ENCODE measurements around the gene ADAMTS13.

ADAMTS13 gene

GRCh38 chr9:133505901-133506652 lies 83.9 kb downstream of the ADAMTS13 start:
- Histone ChIP-seq H3K4me3 (IDR thresholded peaks at IDR 0.05; ENCODE audit: insufficient read depth, low read depth, low read length) (no peak overlapping the region), H3K79me2 (ENCODE audit: insufficient read depth, low read depth) (no peaks in the 10 kb centered on the region), H3K4me2 (no peak overlapping the region), H2AFZ (ENCODE audit: low read depth) (no peak overlapping the region), H3K36me3 (ENCODE audit: insufficient read depth) (no peaks in the 10 kb centered on the region), H4K20me1 (ENCODE audit: insufficient read depth) (no peaks in the 10 kb centered on the region), H3K27ac (no peak overlapping the region), H3K4me1 (ENCODE audit: low read depth, poor library complexity, severe bottlenecking) (no peaks in the 10 kb centered on the region), H3K27me3 (ENCODE audit: insufficient read depth, low read depth) (peaks cover 84% of the 10 kb centered on the region), H3K9ac (no peak overlapping the region)
- TF ChIP-seq CTCF (conservative IDR thresholded peaks at IDR 0.05; ENCODE audit: low read depth, low read length): no peak

GRCh38 chr9:133506653-133507038 lies 84.5 kb downstream of the ADAMTS13 start:
- H3K27me3 ChIP-seq (ENCODE audit: insufficient read depth, low read depth): peaks cover 78% of the 10 kb centered on the region
- no peaks in the 10 kb centered on the region for H4K20me1 ChIP-seq (ENCODE audit: insufficient read depth)
- no peaks in the 10 kb centered on the region for H3K36me3 ChIP-seq (ENCODE audit: insufficient read depth)
- no peak overlapping the region for H2AFZ ChIP-seq (ENCODE audit: low read depth)
- no peak overlapping the region for H3K9ac ChIP-seq
- H3K4me1 ChIP-seq (ENCODE audit: low read depth, poor library complexity, severe bottlenecking): no peaks in the 10 kb centered on the region
- no peaks in the 10 kb centered on the region for H3K79me2 ChIP-seq (ENCODE audit: insufficient read depth, low read depth)
- TF ChIP-seq CTCF (conservative IDR thresholded peaks at IDR 0.05; ENCODE audit: low read depth, low read length): no peak
- no peak overlapping the region for H3K27ac ChIP-seq
- no peak overlapping the region for H3K4me2 ChIP-seq
- no peak overlapping the region for H3K4me3 ChIP-seq (IDR thresholded peaks at IDR 0.05; ENCODE audit: insufficient read depth, low read depth, low read length)

- no peaks in the 10 kb centered on the region for H3K4me1 ChIP-seq (ENCODE audit: low read depth, poor library complexity, severe bottlenecking)
- H3K4me2 ChIP-seq: no peak overlapping the region
- no peak overlapping the region for H3K4me3 ChIP-seq (IDR thresholded peaks at IDR 0.05; ENCODE audit: insufficient read depth, low read depth, low read length)
- no peaks in the 10 kb centered on the region for H3K36me3 ChIP-seq (ENCODE audit: insufficient read depth)
- no peak overlapping the region for H3K9ac ChIP-seq
- no peak for TF ChIP-seq CTCF (conservative IDR thresholded peaks at IDR 0.05; ENCODE audit: low read depth, low read length)
- no peaks in the 10 kb centered on the region for H4K20me1 ChIP-seq (ENCODE audit: insufficient read depth)
- no peaks in the 10 kb centered on the region for H3K79me2 ChIP-seq (ENCODE audit: insufficient read depth, low read depth)
- H3K27ac ChIP-seq: no peak overlapping the region
- H3K27me3 ChIP-seq (ENCODE audit: insufficient read depth, low read depth): peaks cover 72% of the 10 kb centered on the region
- no peak overlapping the region for H2AFZ ChIP-seq (ENCODE audit: low read depth)
Observed at GRCh38 chr9:133507246-133507965, 85.2 kb downstream of the ADAMTS13 start.

- TF ChIP-seq CTCF (conservative IDR thresholded peaks at IDR 0.05; ENCODE audit: low read depth, low read length): no peak
- Histone ChIP-seq H2AFZ (ENCODE audit: low read depth) (no peak overlapping the region), H4K20me1 (ENCODE audit: insufficient read depth) (no peaks in the 10 kb centered on the region), H3K9ac (no peak overlapping the region), H3K36me3 (ENCODE audit: insufficient read depth) (no peaks in the 10 kb centered on the region), H3K27me3 (ENCODE audit: insufficient read depth, low read depth) (peaks cover 66% of the 10 kb centered on the region), H3K27ac (no peak overlapping the region), H3K4me1 (ENCODE audit: low read depth, poor library complexity, severe bottlenecking) (no peaks in the 10 kb centered on the region), H3K4me3 (IDR thresholded peaks at IDR 0.05; ENCODE audit: insufficient read depth, low read depth, low read length) (no peak overlapping the region), H3K79me2 (ENCODE audit: insufficient read depth, low read depth) (no peaks in the 10 kb centered on the region), H3K4me2 (no peak overlapping the region)
Observed at GRCh38 chr9:133508046-133508445, 85.9 kb downstream of the ADAMTS13 start.
